ENCODE data around the gene SIRT3.
"Not testable (repeated sequence)": the region's sequence is repeated elsewhere in the genome, so short reads cannot be mapped to it uniquely, and the experiment has no call there.

SIRT3 gene

GRCh38 chr11:199782-200181 is 36.4 kb downstream of the SIRT3 start:
- Histone ChIP-seq H3K36me3 (peaks cover 32% of the 10 kb centered on the region), H3K27ac (no peak overlapping the region), H3K4me3 (ENCODE audit: low read depth in 1 of 2, low read length in 1 of 2) (no peak overlapping the region), H3K9me3 (no peaks in the 10 kb centered on the region), H3K4me1 (ENCODE audit: control insufficient read depth in 1 of 2, insufficient read depth in 1 of 2, low read depth in 1 of 2, low read length in 1 of 2) (peaks cover 16 to 19% of the 10 kb centered on the region in 2 experiments), H3K27me3 (no peaks in the 10 kb centered on the region)
- no peak for TF ChIP-seq CTCF (IDR thresholded peaks at IDR 0.05)

DNA sequence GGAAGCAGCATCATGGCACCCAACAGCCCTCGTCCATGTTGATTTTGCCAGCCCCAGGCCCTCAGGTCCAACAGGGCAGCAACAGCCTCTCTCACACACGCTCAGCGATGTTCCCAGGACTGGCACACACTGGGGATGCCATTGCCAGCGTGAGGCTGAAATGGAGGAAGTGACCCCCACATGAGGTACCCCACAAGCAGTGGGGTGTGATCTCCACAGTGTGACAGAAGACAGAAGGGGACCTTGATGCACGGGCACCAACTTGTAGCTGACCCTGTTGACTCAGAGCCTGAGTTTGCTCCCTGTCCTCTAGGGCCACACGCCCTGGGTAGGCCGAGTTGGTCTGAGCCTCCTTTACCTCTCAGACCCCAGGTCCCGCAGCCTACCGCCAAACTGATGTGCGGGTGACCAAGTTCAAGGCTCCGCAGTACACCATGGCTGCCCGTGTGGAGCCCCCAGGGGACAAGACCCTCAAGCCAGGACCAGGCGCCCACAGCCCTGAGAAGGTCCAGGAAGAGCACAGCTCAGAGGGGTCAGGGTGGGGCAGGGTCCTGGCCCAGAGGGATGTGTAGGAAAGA is 37.0 kb downstream of the SIRT3 start:
- Histone ChIP-seq H3K36me3 (peaks cover 25% of the 10 kb centered on the region), H3K27me3 (no peaks in the 10 kb centered on the region), H3K27ac (no peak overlapping the region), H3K9me3 (no peaks in the 10 kb centered on the region), H3K4me3 (ENCODE audit: low read depth in 1 of 2, low read length in 1 of 2) (no peak overlapping the region), H3K4me1 (ENCODE audit: control insufficient read depth in 1 of 2, insufficient read depth in 1 of 2, low read depth in 1 of 2, low read length in 1 of 2) (peaks cover 16 to 19% of the 10 kb centered on the region in 2 experiments)
- TF ChIP-seq CTCF (IDR thresholded peaks at IDR 0.05), result no peak

DNA sequence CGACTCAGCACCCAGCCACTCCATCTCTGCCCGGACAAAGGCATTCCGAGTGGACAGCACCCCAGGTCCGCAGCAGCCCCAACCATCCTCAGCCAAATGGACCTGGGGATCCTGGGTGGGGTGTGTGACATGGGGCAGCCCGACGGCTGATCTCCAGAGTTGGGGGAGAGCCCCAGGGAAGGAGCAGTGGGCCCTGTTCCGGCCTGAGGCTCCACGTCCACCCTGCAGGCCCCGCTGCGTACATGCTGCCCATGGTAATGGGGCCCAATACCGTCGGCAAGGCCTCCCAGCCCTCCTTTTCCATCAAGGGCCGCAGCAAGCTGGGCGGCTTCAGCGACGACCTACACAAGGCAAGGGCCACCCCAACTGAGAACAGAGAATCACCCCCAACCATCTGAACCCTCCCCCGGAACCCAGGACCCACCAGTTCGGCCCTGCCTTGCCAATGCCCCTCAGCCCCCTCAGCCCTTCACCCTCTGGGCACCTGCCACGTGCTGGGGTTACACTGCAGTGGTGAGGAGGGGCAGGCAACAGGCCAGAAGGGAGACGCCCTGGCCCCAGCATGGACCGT is 37.8 kb downstream of the SIRT3 start:
- H3K4me1 ChIP-seq (ENCODE audit: control insufficient read depth in 1 of 2, insufficient read depth in 1 of 2, low read depth in 1 of 2, low read length in 1 of 2), result peaks cover 16 to 19% of the 10 kb centered on the region in 2 experiments
- H3K4me3 ChIP-seq (ENCODE audit: low read depth in 1 of 2, low read length in 1 of 2), result no peak overlapping the region
- no peaks in the 10 kb centered on the region for H3K27me3 ChIP-seq
- no peak overlapping the region for H3K27ac ChIP-seq
- peaks cover 17% of the 10 kb centered on the region for H3K36me3 ChIP-seq
- TF ChIP-seq CTCF (IDR thresholded peaks at IDR 0.05), result no peak
- no peaks in the 10 kb centered on the region for H3K9me3 ChIP-seq

- H3K27ac ChIP-seq, result no peak overlapping the region
- no peaks in the 10 kb centered on the region for H3K9me3 ChIP-seq
- peaks cover 15 to 16% of the 10 kb centered on the region in 2 experiments for H3K4me1 ChIP-seq (ENCODE audit: control insufficient read depth in 1 of 2, insufficient read depth in 1 of 2, low read depth in 1 of 2, low read length in 1 of 2)
- no peaks in the 10 kb centered on the region for H3K27me3 ChIP-seq
- no peak for TF ChIP-seq CTCF (IDR thresholded peaks at IDR 0.05)
- H3K4me3 ChIP-seq (ENCODE audit: low read depth in 1 of 2, low read length in 1 of 2), result no peak overlapping the region
- peaks cover 15% of the 10 kb centered on the region for H3K36me3 ChIP-seq
Measured at GRCh38 chr11:197741-198235, 38.4 kb downstream of the SIRT3 start.

- Histone ChIP-seq H3K4me3 (ENCODE audit: low read depth in 1 of 2, low read length in 1 of 2) (no peak overlapping the region), H3K4me1 (ENCODE audit: control insufficient read depth in 1 of 2, insufficient read depth in 1 of 2, low read depth in 1 of 2, low read length in 1 of 2) (peaks cover 7 to 9% of the 10 kb centered on the region in 2 experiments), H3K27ac (no peak overlapping the region), H3K27me3 (no peaks in the 10 kb centered on the region), H3K9me3 (no peaks in the 10 kb centered on the region), H3K36me3 (peaks cover 15% of the 10 kb centered on the region)
- no peak for TF ChIP-seq CTCF (IDR thresholded peaks at IDR 0.05)
Measured at GRCh38 chr11:196786-197731, 39.1 kb downstream of the SIRT3 start.

GRCh38 chr11:193481-193880 is 42.7 kb downstream of the SIRT3 start:
- H3K36me3 ChIP-seq; H3K4me3 ChIP-seq (ENCODE audit: low read depth in 1 of 2, low read length in 1 of 2); H3K27ac ChIP-seq; H3K9me3 ChIP-seq; H3K27me3 ChIP-seq; H3K4me1 ChIP-seq (ENCODE audit: control insufficient read depth in 1 of 2, insufficient read depth in 1 of 2, low read depth in 1 of 2, low read length in 1 of 2): not testable (repeated sequence)

DNA sequence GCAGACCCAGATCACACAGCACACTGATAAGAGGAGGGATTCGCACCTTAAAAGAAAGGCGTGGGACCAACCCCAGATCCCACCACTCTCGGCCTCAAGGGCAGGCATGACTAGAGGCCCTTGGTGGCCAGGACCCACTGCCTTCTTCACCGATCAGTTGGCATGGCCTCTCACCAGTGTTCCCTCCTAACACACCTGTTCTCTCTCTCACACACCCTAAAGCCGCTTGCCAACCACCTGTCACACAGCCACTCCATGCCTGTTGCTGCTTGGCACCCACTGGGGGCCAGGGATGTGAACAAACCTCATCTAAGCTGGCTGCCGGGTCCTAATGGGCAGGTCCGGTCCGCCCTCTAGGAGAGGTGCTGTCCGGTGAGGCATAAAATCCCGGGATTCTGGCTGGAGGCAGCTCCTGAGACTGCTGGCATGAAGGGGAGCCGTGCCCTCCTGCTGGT is 43.4 kb downstream of the SIRT3 start, which contains the start of gene SCGB1C1:
TSS of gene SCGB1C1 (plus strand) at position 405 of the 455 bp plus-strand sequence. CDS start at position 427, 22 bp downstream.
- not testable (repeated sequence) for H3K9me3 ChIP-seq; H3K27me3 ChIP-seq; H3K36me3 ChIP-seq; H3K4me3 ChIP-seq (ENCODE audit: low read depth in 1 of 2, low read length in 1 of 2); H3K4me1 ChIP-seq (ENCODE audit: control insufficient read depth in 1 of 2, insufficient read depth in 1 of 2, low read depth in 1 of 2, low read length in 1 of 2); H3K27ac ChIP-seq
